Measurements from ENCODE around the gene ADSS2.

GRCh38 chr1:244419024-244419423 lies 32.7 kb downstream of the ADSS2 start:
- TF ChIP-seq CTCF (conservative IDR thresholded peaks at IDR 0.05; ENCODE audit: low read depth, low read length): no peak
- TF ChIP-seq EZH2 (IDR thresholded peaks at IDR 0.05; ENCODE audit: low read length, unreplicated experiment): no peak

Data from PC-3 (cell line).